WTC11 (cell line): ENCODE data around the gene KCNJ14. TPM values are rescaled to one million over a fixed set of nuclear protein-coding genes. Genes with fewer than 3 reads are reported as not detected.

Experiments
- ATAC-seq: fragments of 200-7000 bp; cut with Tn5 transposase; 2 replicates; pipeline ENCODE4 v1.10.0; 2021; ENCODE audit warnings: mild to moderate bottlenecking, moderate library complexity
- CTCF ChIA-PET: fragments of 300-600 bp; sonication (Branson Sonifier 250); formaldehyde crosslinking; loops from one replicate; lab custom pipeline; 2021; ENCODE audit warnings: antibody characterized with exemption; lab: Charles Lee
- POLR2A ChIA-PET: fragments of 350-600 bp; sonication (Branson Sonifier 250); formaldehyde crosslinking; loops from one replicate; lab custom pipeline; 2021; ENCODE audit warnings: antibody characterized with exemption; lab: Charles Lee
- DNase-seq: peaks from one replicate; pipeline ENCODE4 v3.0.0; 2021; ENCODE audit warnings: low spot score
- H3K27ac Mint-ChIP-seq: 2 replicates; pipeline ENCODE4 v1.8.0; 2021; ENCODE audit warnings: mixed read lengths
- H3K27me3 Mint-ChIP-seq: 2 replicates; pipeline ENCODE4 v1.8.0; 2021; ENCODE audit warnings: low read depth, mild to moderate bottlenecking, moderate library complexity, mixed read lengths
- H3K36me3 Mint-ChIP-seq: 2 replicates; pipeline ENCODE4 v1.8.0; 2021; ENCODE audit warnings: mixed read lengths
- H3K4me1 Mint-ChIP-seq: 2 replicates; pipeline ENCODE4 v1.8.0; 2022; ENCODE audit warnings: mixed read lengths
- H3K4me3 Mint-ChIP-seq: 2 replicates; pipeline ENCODE4 v1.8.0; 2021; ENCODE audit warnings: mild to moderate bottlenecking, moderate library complexity, mixed read lengths
- H3K9me3 Mint-ChIP-seq: 2 replicates; pipeline ENCODE4 v1.8.0; 2021; ENCODE audit warnings: mixed read lengths
- CREM ChIP-seq: sonication (generic); formaldehyde crosslinking; IDR thresholded peaks from 2 replicates; pipeline ENCODE4 v1.8.1; 2022; ENCODE audit warnings: mild to moderate bottlenecking, missing genetic modification reagents, moderate library complexity
- ELF4 ChIP-seq: sonication (generic); formaldehyde crosslinking; IDR thresholded peaks from 2 replicates; pipeline ENCODE4 v1.8.1; 2022; ENCODE audit warnings: low read depth, mild to moderate bottlenecking, moderate library complexity, missing genetic modification reagents
- ESRRA ChIP-seq: sonication (generic); formaldehyde crosslinking; IDR thresholded peaks from 2 replicates; pipeline ENCODE4 v1.8.1; 2022; ENCODE audit warnings: mild to moderate bottlenecking, missing genetic modification reagents, borderline replicate concordance
- ETV6 ChIP-seq: sonication (generic); formaldehyde crosslinking; IDR thresholded peaks from 2 replicates; pipeline ENCODE4 v1.8.1; 2022; ENCODE audit warnings: mild to moderate bottlenecking, missing genetic modification reagents
- FOXK1 ChIP-seq: sonication (generic); formaldehyde crosslinking; IDR thresholded peaks from 2 replicates; pipeline ENCODE4 v1.8.0; 2022; ENCODE audit warnings: mild to moderate bottlenecking, moderate library complexity, missing genetic modification reagents
- HMGXB4 ChIP-seq: sonication (generic); formaldehyde crosslinking; IDR thresholded peaks from 2 replicates; pipeline ENCODE4 v1.8.1; 2023; ENCODE audit warnings: mild to moderate bottlenecking, moderate library complexity, missing genetic modification reagents
- JUN ChIP-seq: sonication (generic); formaldehyde crosslinking; IDR thresholded peaks from 2 replicates; pipeline ENCODE4 v1.8.0; 2023; ENCODE audit warnings: mild to moderate bottlenecking, missing genetic modification reagents
- MAX ChIP-seq: sonication (generic); formaldehyde crosslinking; IDR thresholded peaks from 2 replicates; pipeline ENCODE4 v1.8.0; 2022; ENCODE audit warnings: mild to moderate bottlenecking, missing genetic modification reagents
- MXD4 ChIP-seq: fragments of 250-450 bp; sonication (Bioruptor Pico); IDR thresholded peaks from 2 replicates; pipeline ENCODE4 v1.8.0; 2021; ENCODE audit warnings: mild to moderate bottlenecking, moderate library complexity, borderline replicate concordance
- NFYB ChIP-seq: sonication (generic); formaldehyde crosslinking; conservative IDR thresholded peaks from 2 replicates; pipeline ENCODE4 v1.8.0; 2022; ENCODE audit warnings: low read depth, missing genetic modification reagents
- SP1 ChIP-seq: sonication (generic); formaldehyde crosslinking; conservative IDR thresholded peaks from 2 replicates; pipeline ENCODE4 v1.8.1; 2022; ENCODE audit warnings: missing genetic modification reagents
- ZNF263 ChIP-seq: sonication (generic); formaldehyde crosslinking; IDR thresholded peaks from 2 replicates; pipeline ENCODE4 v1.8.1; 2022; ENCODE audit warnings: low read depth, mild to moderate bottlenecking, moderate library complexity, missing genetic modification reagents
- ZNF281 ChIP-seq: sonication (generic); formaldehyde crosslinking; IDR thresholded peaks from 2 replicates; pipeline ENCODE4 v1.8.0; 2023; ENCODE audit warnings: mild to moderate bottlenecking, missing genetic modification reagents
- total RNA-seq: library from RNA; stranded (reverse); gene quantifications from 3 replicates; pipeline ENCODE4 v1.2.3, GENCODE V29; 2021
- TF ChIP-seq, protein P1 (sequence below): fragments of 250-450 bp; sonication (Bioruptor Pico); IDR thresholded peaks from 2 replicates; pipeline ENCODE4 v1.9.0; 2021; ENCODE audit warnings: mild to moderate bottlenecking
- TF ChIP-seq, protein P2 (sequence below): sonication (generic); formaldehyde crosslinking; IDR thresholded peaks from 2 replicates; pipeline ENCODE4 v1.8.0; 2022; ENCODE audit warnings: missing genetic modification reagents

KCNJ14 gene
- total RNA-seq, 1 experiment from 2014 or later: 1.4 TPM

DNA sequence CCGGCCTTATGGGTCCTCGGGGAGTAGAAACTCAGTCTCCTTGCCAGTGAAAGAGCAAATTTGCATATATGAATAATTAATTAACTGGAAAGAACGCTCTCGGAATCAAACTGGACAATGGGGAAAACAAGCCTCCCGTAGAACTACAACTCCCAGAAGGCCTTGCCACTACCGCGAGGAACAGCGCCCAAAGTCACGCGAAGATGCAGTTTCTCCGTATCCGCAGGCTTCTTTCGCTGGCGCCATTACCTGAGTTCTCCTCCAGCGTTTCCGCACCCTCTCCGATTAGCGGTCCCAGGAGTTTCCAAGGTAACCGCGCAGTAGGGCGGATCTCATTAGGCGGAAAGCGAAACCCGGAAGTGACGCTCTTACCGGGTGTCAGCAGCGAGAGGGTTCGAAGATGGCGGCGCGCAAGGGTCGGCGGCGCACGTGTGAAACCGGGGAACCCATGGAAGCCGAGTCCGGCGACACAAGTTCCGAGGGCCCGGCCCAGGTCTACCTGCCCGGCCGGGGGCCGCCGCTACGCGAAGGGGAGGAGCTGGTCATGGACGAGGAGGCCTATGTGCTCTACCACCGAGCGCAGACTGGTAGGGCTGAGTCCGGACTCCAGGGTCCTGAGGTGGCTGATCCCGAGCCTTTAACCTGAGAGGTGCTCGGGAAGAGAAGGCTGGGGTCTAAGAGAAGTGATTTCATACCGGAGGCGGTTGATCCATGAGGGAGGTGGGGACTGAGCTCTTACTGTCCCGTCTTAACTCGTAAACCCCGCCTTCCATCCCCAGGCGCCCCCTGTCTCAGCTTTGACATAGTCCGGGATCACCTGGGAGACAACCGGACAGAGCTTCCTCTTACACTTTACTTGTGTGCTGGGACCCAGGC, 9.5 kb upstream of the KCNJ14 start, which contains the start of gene GRWD1:
TSS of gene GRWD1 (plus strand) at position 378 of the 876 bp plus-strand sequence. CDS start at position 401, 23 bp downstream.
- Mint-ChIP-seq H3K27ac (peak within 1 kb of the TSS; percentile 99), H3K36me3 (peaks cover 36% of the 10 kb centered on the region), H3K9me3 (no peaks in the 10 kb centered on the region), H3K27me3 (peaks cover 19% of the 10 kb centered on the region), H3K4me3 (peak within 1 kb of the TSS; percentile 93), H3K4me1 (peaks cover 18% of the 10 kb centered on the region)
- POLR2A ChIA-PET: interaction anchor here (0.6 to 1.5 kb wide), 5 partner anchors 11 to 55 kb away, joined by 3 to 4 read pairs (median 4); partner anchors contain the start of gene KDELR1
- peak; percentile 91 for DNase-seq
- TF ChIP-seq ZNF263 (CRISPR knock-in tag): no peak
- TF ChIP-seq FOXK1 (CRISPR knock-in tag): peak; percentile 85
- TF ChIP-seq SP1 (CRISPR knock-in tag): peak; percentile 38
- peak; percentile 28; the same call in 1 of the 2 replicates for TF ChIP-seq ESRRA (CRISPR knock-in tag)
- no peak for TF ChIP-seq ELF4 (CRISPR knock-in tag)
- TF ChIP-seq MAX (CRISPR knock-in tag): peak; percentile 94
- peak; percentile 92 for TF ChIP-seq CREM (CRISPR knock-in tag)
- peak; percentile 86; the same call in 1 of the 2 replicates for TF ChIP-seq ETV6 (CRISPR knock-in tag)
- TF ChIP-seq HMGXB4: peak; percentile 53; the same call in 1 of the 2 replicates
- ATAC-seq: peak; percentile 79
- CTCF ChIA-PET: interaction anchor here (0.6 to 4.3 kb wide), 22 partner anchors 12 to 138 kb away, joined by 3 to 41 read pairs (median 4); partner anchors contain the start of genes GRIN2D, KDELR1, SYNGR4 and TMEM143

DNA sequence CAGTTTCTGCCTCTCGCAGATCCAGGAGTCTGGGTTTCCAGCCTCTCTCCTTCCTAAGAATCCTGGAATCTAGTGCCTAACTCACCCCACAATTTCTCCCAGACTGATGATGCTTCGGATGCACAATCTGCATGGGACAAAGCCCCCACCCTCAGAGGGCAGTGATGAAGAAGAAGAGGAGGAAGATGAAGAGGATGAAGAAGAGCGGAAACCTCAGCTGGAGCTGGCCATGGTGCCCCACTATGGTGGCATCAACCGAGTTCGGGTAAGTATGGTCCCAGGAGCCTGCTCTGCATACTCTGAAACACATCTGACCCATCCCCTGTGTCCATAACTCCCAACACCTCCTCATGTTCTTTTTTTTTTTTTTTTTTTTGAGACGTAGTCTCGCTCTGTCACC, 8.8 kb upstream of the KCNJ14 start:
- H3K9me3 Mint-ChIP-seq: no peaks in the 10 kb centered on the region
- peaks cover 16% of the 10 kb centered on the region for H3K27me3 Mint-ChIP-seq
- peak overlapping the region; percentile 99 for H3K27ac Mint-ChIP-seq
- CTCF ChIA-PET: interaction anchor here (0.6 to 4.3 kb wide), 10 partner anchors 12 to 138 kb away, joined by 3 to 41 read pairs (median 6); partner anchors contain the start of genes KDELR1, SYNGR4 and TMEM143
- H3K4me1 Mint-ChIP-seq: peaks cover 18% of the 10 kb centered on the region
- TF ChIP-seq SP1 (CRISPR knock-in tag): no peak
- TF ChIP-seq, all 79 proteins: peak for 0
- POLR2A ChIA-PET: interaction anchor here (1.0 to 1.5 kb wide), 3 partner anchors 45 to 55 kb away, joined by 4 read pairs; partner anchors contain the start of gene KDELR1
- H3K36me3 Mint-ChIP-seq: peaks cover 43% of the 10 kb centered on the region
- peak overlapping the region; percentile 93 for H3K4me3 Mint-ChIP-seq
- ATAC-seq (no peak), DNase-seq (no peak)

DNA sequence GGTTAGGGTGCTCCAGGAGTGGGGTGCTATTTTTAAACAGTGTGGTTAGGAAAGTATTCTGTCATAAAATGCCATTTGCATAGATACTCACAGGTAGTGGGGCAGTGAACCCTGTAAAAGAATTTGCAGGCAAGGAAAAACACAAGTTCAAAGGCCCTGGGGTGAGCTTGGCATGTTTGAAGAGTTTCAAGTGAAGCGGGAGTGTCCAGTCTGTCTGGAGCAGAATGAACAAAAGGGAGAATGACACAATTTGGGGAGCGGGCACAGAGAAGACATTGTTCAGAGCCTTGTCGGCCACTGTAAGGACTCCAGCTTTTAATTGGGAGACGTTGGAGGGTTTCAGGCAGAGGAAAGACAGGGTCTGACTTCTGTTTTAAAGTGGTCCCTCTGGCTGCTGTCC, 6.8 kb upstream of the KCNJ14 start:
- Mint-ChIP-seq H3K9me3 (no peaks in the 10 kb centered on the region), H3K27ac (no peak overlapping the region), H3K4me1 (peaks cover 18% of the 10 kb centered on the region), H3K27me3 (peaks cover 8% of the 10 kb centered on the region), H3K4me3 (no peak overlapping the region), H3K36me3 (peaks cover 54% of the 10 kb centered on the region)
- CTCF ChIA-PET: interaction anchor here (4.3 kb wide), 1 partner anchor 58 kb away, joined by 41 read pairs; the partner anchor contains the start of gene KDELR1
- POLR2A ChIA-PET: no interaction called here
- ATAC-seq (no peak), DNase-seq (no peak)
- TF ChIP-seq, protein P1, sequence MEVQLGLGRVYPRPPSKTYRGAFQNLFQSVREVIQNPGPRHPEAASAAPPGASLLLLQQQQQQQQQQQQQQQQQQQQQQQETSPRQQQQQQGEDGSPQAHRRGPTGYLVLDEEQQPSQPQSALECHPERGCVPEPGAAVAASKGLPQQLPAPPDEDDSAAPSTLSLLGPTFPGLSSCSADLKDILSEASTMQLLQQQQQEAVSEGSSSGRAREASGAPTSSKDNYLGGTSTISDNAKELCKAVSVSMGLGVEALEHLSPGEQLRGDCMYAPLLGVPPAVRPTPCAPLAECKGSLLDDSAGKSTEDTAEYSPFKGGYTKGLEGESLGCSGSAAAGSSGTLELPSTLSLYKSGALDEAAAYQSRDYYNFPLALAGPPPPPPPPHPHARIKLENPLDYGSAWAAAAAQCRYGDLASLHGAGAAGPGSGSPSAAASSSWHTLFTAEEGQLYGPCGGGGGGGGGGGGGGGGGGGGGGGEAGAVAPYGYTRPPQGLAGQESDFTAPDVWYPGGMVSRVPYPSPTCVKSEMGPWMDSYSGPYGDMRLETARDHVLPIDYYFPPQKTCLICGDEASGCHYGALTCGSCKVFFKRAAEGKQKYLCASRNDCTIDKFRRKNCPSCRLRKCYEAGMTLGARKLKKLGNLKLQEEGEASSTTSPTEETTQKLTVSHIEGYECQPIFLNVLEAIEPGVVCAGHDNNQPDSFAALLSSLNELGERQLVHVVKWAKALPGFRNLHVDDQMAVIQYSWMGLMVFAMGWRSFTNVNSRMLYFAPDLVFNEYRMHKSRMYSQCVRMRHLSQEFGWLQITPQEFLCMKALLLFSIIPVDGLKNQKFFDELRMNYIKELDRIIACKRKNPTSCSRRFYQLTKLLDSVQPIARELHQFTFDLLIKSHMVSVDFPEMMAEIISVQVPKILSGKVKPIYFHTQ (CRISPR knock-in tag): no peak
- TF ChIP-seq JUN (no peak), ZNF281 (no peak), CREM (CRISPR knock-in tag) (no peak), FOXK1 (CRISPR knock-in tag) (no peak), MXD4 (CRISPR knock-in tag) (no peak), NFYB (no peak)
- TF ChIP-seq, protein P2, sequence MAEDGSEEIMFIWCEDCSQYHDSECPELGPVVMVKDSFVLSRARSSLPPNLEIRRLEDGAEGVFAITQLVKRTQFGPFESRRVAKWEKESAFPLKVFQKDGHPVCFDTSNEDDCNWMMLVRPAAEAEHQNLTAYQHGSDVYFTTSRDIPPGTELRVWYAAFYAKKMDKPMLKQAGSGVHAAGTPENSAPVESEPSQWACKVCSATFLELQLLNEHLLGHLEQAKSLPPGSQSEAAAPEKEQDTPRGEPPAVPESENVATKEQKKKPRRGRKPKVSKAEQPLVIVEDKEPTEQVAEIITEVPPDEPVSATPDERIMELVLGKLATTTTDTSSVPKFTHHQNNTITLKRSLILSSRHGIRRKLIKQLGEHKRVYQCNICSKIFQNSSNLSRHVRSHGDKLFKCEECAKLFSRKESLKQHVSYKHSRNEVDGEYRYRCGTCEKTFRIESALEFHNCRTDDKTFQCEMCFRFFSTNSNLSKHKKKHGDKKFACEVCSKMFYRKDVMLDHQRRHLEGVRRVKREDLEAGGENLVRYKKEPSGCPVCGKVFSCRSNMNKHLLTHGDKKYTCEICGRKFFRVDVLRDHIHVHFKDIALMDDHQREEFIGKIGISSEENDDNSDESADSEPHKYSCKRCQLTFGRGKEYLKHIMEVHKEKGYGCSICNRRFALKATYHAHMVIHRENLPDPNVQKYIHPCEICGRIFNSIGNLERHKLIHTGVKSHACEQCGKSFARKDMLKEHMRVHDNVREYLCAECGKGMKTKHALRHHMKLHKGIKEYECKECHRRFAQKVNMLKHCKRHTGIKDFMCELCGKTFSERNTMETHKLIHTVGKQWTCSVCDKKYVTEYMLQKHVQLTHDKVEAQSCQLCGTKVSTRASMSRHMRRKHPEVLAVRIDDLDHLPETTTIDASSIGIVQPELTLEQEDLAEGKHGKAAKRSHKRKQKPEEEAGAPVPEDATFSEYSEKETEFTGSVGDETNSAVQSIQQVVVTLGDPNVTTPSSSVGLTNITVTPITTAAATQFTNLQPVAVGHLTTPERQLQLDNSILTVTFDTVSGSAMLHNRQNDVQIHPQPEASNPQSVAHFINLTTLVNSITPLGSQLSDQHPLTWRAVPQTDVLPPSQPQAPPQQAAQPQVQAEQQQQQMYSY (CRISPR knock-in tag): no peak
